GM23248 (cell line): ENCODE measurements around the gene MAGI3.

Source experiments
- EZH2 ChIP-seq: fragments of 200-600 bp; sonication (generic); IDR thresholded peaks from 2 replicates; pipeline ENCODE4 v1.6.1; 2018; ENCODE audit warnings: antibody characterized with exemption, mild to moderate bottlenecking; ENCODE audit not compliant: insufficient read depth, poor library complexity, severe bottlenecking
- EZH2phosphoT487 ChIP-seq: fragments of 200-600 bp; sonication (generic); IDR thresholded peaks from 2 replicates; pipeline ENCODE4 v1.6.1; 2018; ENCODE audit warnings: antibody characterized with exemption, moderate library complexity, mild to moderate bottlenecking, low read depth; ENCODE audit not compliant: insufficient read depth

DNA sequence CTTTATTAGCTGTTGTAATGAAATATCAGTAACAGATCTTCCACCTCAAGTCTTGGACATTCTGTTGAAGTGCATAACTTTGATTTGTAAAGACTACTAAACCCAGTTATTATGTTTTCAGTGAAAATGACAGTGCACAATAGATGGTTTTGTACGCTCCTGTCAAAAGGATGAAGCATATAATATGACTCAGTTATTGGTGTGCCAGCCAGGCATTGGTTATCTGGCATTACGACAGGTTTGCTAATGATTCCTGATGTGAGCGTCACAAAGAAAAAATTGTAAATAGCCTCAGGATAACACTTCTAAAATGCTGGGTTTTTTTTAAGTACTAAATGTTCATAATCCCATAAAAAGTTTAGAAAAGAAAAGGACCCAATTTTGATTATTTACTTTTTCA, 147.9 kb downstream of the MAGI3 start:
- TF ChIP-seq EZH2 (no peak), EZH2phosphoT487 (no peak)
